HG02885 (cell line): ENCODE results near the gene CTBP2.
"Not testable (repeated sequence)": the region's sequence is repeated elsewhere in the genome, so short reads cannot be mapped to it uniquely, and the experiment has no call there.

ENCODE experiments used
- ATAC-seq: cut with Tn5 transposase; IDR thresholded peaks from one replicate; pipeline ENCODE4 v1.9.1; 2021; ENCODE audit warnings: mild to moderate bottlenecking; ENCODE audit not compliant: unreplicated experiment, poor library complexity

CTBP2 gene

GRCh38 chr10:125093974-125094705 is 66.2 kb downstream of the CTBP2 start:
- no peak for ATAC-seq

- ATAC-seq = no peak
Observed at GRCh38 chr10:125093199-125093973, 67.0 kb downstream of the CTBP2 start.

- ATAC-seq = no peak
Observed at GRCh38 chr10:125092564-125093031, 67.8 kb downstream of the CTBP2 start.

GRCh38 chr10:125091891-125092290 is 68.5 kb downstream of the CTBP2 start:
- no peak for ATAC-seq

GRCh38 chr10:125089469-125089868 is 70.9 kb downstream of the CTBP2 start:
- ATAC-seq = no peak

- no peak for ATAC-seq
Observed at GRCh38 chr10:125087897-125088215, 72.5 kb downstream of the CTBP2 start.

GRCh38 chr10:125087191-125087896 is 73.0 kb downstream of the CTBP2 start:
- no peak for ATAC-seq

- ATAC-seq = no peak
Observed at GRCh38 chr10:125086691-125087090, 73.7 kb downstream of the CTBP2 start.

GRCh38 chr10:125085258-125086054 is 74.9 kb downstream of the CTBP2 start:
- no peak for ATAC-seq

- ATAC-seq = no peak
Observed at GRCh38 chr10:125084614-125085257, 75.6 kb downstream of the CTBP2 start.

GRCh38 chr10:125084191-125084613 is 76.2 kb downstream of the CTBP2 start:
- no peak for ATAC-seq

GRCh38 chr10:125083576-125083920 is 76.8 kb downstream of the CTBP2 start:
- ATAC-seq = no peak

- ATAC-seq = no peak
Observed at GRCh38 chr10:125082881-125083575, 77.3 kb downstream of the CTBP2 start.

GRCh38 chr10:125082471-125082870 is 77.9 kb downstream of the CTBP2 start:
- ATAC-seq = not testable (repeated sequence)

- no peak for ATAC-seq
Observed at GRCh38 chr10:125081931-125082330, 78.4 kb downstream of the CTBP2 start.

- no peak for ATAC-seq
Observed at GRCh38 chr10:125080984-125081383, 79.4 kb downstream of the CTBP2 start.

- no peak for ATAC-seq
Observed at GRCh38 chr10:125080296-125080695, 80.1 kb downstream of the CTBP2 start.

GRCh38 chr10:125079091-125079600 is 81.2 kb downstream of the CTBP2 start:
- ATAC-seq = no peak

- no peak for ATAC-seq
Observed at GRCh38 chr10:125076891-125077541, 83.3 kb downstream of the CTBP2 start.
